ENCODE measurements around the gene TBCD.

The TBCD gene

GRCh38 chr17:82902972-82903874 lies 151.4 kb downstream of the TBCD start:
- no peak for TF ChIP-seq CTCF (IDR thresholded peaks at IDR 0.05; ENCODE audit: control extremely low read depth, extremely low read depth, low read depth, missing control alignments)
- ChIA-PET CTCF (interaction anchor here (1.5 kb wide), 1 partner anchor 11 kb away, joined by 5 read pairs; no protein-coding TSS in a partner anchor), POLR2A (no interaction called here)
- no peak for DNase-seq (ENCODE audit: extremely low spot score)

GRCh38 chr17:82905130-82905529 lies 153.3 kb downstream of the TBCD start:
- DNase-seq (ENCODE audit: extremely low spot score) = no peak
- ChIA-PET POLR2A (no interaction called here), CTCF (no interaction called here)
- no peak for TF ChIP-seq CTCF (IDR thresholded peaks at IDR 0.05; ENCODE audit: control extremely low read depth, extremely low read depth, low read depth, missing control alignments)

GRCh38 chr17:82907797-82908542 lies 156.1 kb downstream of the TBCD start:
- TF ChIP-seq CTCF (IDR thresholded peaks at IDR 0.05; ENCODE audit: control extremely low read depth, extremely low read depth, low read depth, missing control alignments) = no peak
- ChIA-PET CTCF (interaction anchor here (1.0 to 1.5 kb wide), 4 partner anchors 11 to 25 kb away, joined by 3 to 4 read pairs (median 3); no protein-coding TSS in a partner anchor), POLR2A (no interaction called here)
- DNase-seq (ENCODE audit: extremely low spot score) = no peak

GRCh38 chr17:82908543-82909160 lies 156.8 kb downstream of the TBCD start:
- CTCF ChIA-PET = interaction anchor here (1.0 to 1.5 kb wide), 3 partner anchors 11 to 24 kb away, joined by 3 to 4 read pairs (median 3); no protein-coding TSS in a partner anchor
- POLR2A ChIA-PET = no interaction called here
- TF ChIP-seq CTCF (IDR thresholded peaks at IDR 0.05; ENCODE audit: control extremely low read depth, extremely low read depth, low read depth, missing control alignments) = no peak
- no peak for DNase-seq (ENCODE audit: extremely low spot score)

GRCh38 chr17:82909322-82909904 lies 157.5 kb downstream of the TBCD start:
- ChIA-PET CTCF (interaction anchor here (1.0 to 1.5 kb wide), 3 partner anchors 12 to 23 kb away, joined by 3 to 4 read pairs (median 3); no protein-coding TSS in a partner anchor), POLR2A (no interaction called here)
- TF ChIP-seq CTCF (IDR thresholded peaks at IDR 0.05; ENCODE audit: control extremely low read depth, extremely low read depth, low read depth, missing control alignments) = no peak
- no peak for DNase-seq (ENCODE audit: extremely low spot score)

- DNase-seq (ENCODE audit: extremely low spot score) = no peak
- ChIA-PET POLR2A (no interaction called here), CTCF (no interaction called here)
- TF ChIP-seq CTCF (IDR thresholded peaks at IDR 0.05; ENCODE audit: control extremely low read depth, extremely low read depth, low read depth, missing control alignments) = no peak
Observed at GRCh38 chr17:82910041-82910481, 158.2 kb downstream of the TBCD start.
